ENCODE measurements around the gene MT3.

Gene MT3

DNA sequence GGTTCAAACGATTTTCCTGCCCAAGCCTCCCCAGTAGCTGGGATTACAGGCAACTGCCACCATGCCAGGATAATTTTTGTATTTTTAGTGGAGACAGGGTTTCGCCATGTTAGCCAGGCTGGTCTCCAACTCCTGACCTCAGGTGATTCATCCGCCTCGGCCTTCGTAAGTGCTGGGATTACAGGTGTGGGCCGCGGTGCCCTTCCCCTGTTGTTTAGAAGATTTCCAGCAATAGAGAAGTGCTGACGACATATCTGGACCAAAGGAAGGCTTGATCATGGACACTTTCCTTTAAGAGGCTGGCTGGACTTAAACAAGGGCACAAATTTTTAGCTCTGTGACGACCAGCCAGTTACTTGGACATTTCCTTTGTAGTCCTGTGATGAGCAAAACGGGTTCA is 41.9 kb downstream of the MT3 start:
- DNase-seq = no peak

GRCh38 chr16:56631832-56632155 is 42.5 kb downstream of the MT3 start:
- DNase-seq = no peak

DNA sequence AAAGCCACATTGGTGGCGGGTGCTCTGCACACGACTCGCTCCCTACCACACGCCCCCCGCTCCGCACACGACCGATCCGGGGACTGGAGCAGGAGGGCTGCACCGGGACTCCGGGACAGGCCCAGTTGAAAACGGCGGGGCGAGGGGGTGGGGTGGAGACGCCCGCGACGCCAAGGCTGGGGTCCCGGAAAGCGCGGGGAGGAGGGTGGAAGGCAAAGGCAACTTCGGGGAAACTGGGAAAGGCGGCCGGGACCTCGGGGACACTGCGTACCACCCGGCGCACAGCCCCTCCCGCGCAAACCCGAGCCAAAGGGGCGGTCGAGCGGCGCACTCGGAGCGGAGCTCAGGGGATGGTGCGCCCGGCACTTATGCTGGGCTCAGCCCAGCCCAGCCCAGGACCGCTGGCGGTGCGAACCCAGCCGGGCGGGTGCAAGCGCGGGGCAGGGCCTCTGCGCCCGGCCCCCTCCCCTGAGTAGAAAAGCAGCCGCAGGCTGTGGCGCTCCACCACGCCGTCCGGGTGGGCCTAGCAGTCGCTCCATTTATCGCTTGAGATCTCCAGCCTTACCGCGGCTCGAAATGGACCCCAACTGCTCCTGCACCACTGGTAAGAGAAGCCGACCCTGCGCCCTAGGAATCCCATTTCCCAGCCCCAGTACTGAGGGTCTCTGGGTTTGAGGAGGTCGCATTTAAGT is 43.0 kb downstream of the MT3 start, which contains the start of gene MT1M:
Gene MT1M, plus strand, starts transcription at position 504 of the 692 bp plus-strand sequence. Its CDS starts 73 bp downstream, at position 577.
- DNase-seq = no peak

DNA sequence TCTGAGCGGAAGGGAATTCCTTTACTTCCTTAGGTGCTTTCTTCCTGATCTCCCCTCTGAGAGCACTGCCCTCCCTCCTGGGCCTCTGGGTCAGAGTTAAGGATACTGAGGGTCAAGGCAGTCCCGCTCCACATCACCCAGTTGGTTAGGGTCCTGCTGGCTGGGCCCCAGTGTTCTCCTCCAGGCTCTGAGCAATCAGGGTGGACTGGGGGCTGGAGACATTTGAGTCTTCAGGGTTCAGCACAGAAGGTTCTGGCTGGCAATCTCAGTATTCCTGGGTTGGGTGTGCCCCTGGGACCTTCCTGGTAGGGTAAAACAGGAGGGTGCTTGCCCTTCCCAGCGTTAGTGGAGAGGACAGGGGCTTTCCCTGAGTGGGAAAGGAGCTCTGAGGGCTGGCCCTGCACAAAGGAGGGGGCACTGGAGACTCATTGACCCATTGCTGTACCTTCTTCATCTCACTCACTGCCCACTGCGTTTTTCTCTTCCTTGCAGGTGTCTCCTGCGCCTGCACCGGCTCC is 43.6 kb downstream of the MT3 start:
- no peak for DNase-seq

DNA sequence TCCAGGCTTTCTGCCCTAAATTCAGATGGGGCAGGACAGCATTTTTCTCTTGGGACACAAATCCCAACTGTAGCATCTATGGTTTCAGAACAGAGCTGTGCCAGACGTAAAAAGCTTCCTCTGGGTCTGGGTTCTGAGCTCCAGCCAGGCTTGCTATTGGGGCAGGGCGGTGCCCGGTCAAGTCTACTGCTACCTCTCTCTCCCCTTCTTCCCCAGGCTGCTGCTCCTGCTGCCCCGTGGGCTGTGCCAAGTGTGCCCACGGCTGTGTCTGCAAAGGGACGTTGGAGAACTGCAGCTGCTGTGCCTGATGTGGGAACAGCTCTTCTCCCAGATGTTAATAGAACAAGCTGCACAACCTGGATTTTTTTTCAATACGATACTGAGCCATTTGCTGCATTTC is 44.2 kb downstream of the MT3 start:
- no peak for DNase-seq

- no peak for DNase-seq
Measured at GRCh38 chr16:56634715-56635440, 45.5 kb downstream of the MT3 start.

DNA sequence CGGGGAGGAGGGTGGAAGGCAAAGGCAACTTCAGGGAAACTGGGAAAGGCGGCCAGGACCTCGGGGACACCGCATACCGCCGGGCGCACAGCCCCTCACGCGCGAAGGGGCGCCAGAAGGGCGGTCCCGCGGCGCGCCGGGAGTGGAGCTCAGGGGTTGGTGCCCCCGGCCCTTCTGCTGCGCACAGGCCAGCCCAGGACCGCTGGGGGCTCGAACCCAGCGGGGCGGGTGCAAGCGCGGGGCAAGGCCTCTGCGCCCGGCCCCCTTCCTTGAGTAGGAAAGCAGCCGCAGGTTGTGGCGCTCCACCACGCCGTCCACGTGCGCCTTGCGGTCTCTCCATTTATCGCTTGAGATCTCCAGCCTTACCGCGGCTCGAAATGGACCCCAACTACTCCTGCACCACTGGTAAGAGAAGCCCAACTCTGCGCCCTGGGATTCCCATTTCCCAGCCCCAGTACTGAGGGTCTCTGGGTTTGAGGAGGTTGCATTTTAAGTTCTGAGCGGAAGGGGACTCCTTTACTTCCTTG is 46.2 kb downstream of the MT3 start:
- no peak for DNase-seq

DNA sequence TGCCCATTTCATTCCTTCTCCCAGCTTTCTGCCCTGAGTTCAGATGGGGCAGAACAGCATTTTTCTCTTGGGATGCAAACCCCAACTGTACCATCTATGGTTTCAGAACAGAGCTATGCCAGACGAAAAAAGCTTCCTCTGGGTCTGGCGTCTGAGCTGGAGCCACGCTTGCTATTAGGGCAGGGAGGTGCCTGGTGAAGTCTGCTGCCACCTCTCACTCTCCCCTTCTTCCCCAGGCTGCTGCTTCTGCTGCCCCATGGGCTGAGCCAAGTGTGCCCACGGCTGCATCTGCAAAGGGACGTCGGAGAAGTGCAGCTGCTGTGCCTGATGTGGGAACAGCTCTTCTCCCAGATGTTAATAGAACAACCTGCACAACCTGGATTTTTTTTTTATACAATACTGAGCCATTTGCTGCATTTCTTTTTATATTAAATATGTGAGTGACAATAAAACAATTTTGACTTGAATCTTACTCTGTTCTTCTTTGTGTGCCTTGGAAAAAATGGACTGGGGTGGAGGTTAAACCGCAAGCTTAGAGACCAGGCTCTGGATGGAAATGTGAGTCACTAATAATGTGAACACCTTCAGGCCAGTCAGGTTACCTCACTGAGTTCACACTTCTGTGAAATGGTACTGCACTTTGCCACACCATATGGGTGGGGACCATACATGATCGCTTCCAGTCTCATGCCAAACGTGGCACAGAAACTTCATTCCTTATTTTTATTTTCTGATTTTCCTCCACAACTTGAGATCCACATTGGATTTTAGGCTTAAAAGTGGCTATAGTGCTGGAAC is 47.5 kb downstream of the MT3 start:
- DNase-seq = no peak

DNA sequence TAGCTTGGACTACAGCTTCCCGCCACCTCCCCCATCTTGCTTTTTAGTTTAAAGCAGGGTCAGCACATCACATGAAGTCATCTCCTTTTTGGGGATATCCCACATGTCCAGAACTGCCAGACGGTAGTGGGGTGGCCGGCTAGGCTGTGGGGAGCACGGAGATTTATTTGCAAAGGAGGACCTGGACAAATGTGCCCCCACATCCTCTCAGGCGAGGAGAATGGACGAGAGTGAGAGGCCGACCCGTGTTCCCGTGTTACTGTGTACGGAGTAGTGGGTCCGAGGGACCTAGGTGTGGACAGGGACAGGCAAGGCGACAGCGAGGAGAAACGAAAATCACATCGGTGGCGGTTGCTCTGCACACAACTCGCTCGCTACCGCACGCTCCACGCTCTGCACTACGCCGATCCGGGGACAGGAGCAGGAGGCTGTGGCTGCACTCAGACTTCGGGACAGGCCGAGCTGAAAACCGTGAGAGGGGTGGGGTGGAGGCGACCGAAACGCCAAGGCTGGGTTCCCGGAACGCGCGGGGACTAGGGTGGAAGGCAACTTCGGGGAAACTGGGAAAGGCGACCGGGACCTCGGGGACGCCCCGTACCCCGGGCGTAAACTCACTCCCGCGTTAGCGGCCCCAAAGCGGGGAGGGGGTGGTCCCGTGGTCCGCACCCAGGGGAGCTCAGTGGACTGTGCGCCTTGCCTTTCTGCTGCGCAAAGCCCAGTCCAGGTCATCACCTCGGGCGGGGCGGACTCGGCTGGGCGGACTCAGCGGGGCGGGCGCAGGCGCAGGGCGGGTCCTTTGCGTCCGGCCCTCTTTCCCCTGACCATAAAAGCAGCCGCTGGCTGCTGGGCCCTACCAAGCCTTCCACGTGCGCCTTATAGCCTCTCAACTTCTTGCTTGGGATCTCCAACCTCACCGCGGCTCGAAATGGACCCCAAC is 48.8 kb downstream of the MT3 start, which contains the start of gene MT1A:
Gene MT1A, plus strand, starts transcription at position 853 of the 937 bp plus-strand sequence. Its CDS starts 73 bp downstream, at position 926.
- DNase-seq = no peak

DNA sequence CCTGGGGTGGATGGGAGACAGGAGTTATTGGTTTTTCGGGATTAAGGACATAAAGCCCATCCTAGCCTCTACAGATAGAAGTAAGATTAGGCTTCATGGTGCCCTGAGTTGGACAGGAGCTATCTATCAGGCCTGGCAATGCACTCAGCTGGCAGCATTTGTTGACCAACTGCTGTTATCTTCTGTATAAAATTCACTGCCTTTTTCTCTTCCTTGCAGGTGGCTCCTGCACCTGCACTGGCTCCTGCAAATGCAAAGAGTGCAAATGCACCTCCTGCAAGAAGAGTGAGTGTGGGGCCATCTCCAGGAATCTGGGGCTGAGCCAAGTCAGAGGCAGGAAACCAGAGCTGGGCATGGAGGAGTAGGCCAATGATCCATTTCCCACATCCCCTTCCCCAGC is 49.7 kb downstream of the MT3 start:
- no peak for DNase-seq

DNA sequence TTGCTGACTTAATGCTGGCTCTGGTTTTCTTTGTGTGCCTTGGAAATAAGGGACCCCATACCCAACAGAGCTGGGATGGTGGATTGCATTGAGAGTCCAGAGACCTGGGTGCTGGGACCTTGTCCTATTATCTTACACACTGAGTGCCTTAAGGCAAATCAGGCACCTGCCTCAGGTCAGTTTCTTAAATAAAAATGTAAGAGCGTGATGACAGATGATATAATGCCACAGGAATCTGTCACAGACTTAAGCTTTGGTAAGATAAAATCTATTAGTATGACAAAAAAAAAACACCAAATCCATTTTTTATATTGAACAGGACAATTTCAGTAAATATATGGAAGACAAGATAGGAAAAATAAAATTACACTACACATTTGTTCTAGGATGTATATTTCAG is 50.7 kb downstream of the MT3 start:
- no peak for DNase-seq

All from fibroblast of skin of back (primary cell).